ENCODE measurements around the gene HDAC7. TPM values are rescaled to one million over a fixed set of nuclear protein-coding genes. Genes with fewer than 3 reads are reported as not detected.

HDAC7 gene
- total and polyA plus RNA-seq, 2 of the 13 experiments (the other 11 are each of a cell fraction or from before 2014, with no cell fraction given), result 4.6 to 10.8 TPM

- no peak for TF ChIP-seq ZBTB40 (IDR thresholded peaks at IDR 0.05)
- no peak for TF ChIP-seq ZBTB40 (CRISPR knock-in tag; IDR thresholded peaks at IDR 0.05)
- TF ChIP-seq ZFP36 (IDR thresholded peaks at IDR 0.05; ENCODE audit: borderline replicate concordance, low read depth, low read length, partially characterized antibody), result no peak
- no peak for TF ChIP-seq SAP130 (CRISPR knock-in tag; IDR thresholded peaks at IDR 0.05; ENCODE audit: low read depth)
- no peak for TF ChIP-seq HBP1 (CRISPR knock-in tag; IDR thresholded peaks at IDR 0.05; ENCODE audit: low read depth)
- no peak for TF ChIP-seq ZBTB33 (CRISPR knock-in tag; IDR thresholded peaks at IDR 0.05)
- no peak for TF ChIP-seq FOXA1 (IDR thresholded peaks at IDR 0.05)
- TF ChIP-seq FOXA1 (CRISPR knock-in tag; IDR thresholded peaks at IDR 0.05), result no peak
- TF ChIP-seq MEIS1 (CRISPR knock-in tag; IDR thresholded peaks at IDR 0.05; ENCODE audit: borderline replicate concordance), result no peak
These were observed 20.2 kb downstream of the HDAC7 start (continued) for GRCh38 chr12:47799357-47799955.

Measured in HepG2 (cell line).